ENCODE data around the gene UROS.

The UROS gene

GRCh38 chr10:125817337-125817946, 5.6 kb downstream of the UROS start:
- no peak overlapping the region for H3K4me2 ChIP-seq (ENCODE audit: insufficient read depth, low read length)
- H2AFZ ChIP-seq (ENCODE audit: low read depth, low read length) = no peak overlapping the region
- DNase-seq = no peak

GRCh38 chr10:125816548-125816947, 6.5 kb downstream of the UROS start:
- H3K27me3 ChIP-seq (ENCODE audit: insufficient read depth, low read length, poor library complexity) = no peaks in the 10 kb centered on the region
- no peak overlapping the region for H3K4me3 ChIP-seq (ENCODE audit: low read depth in 1 of 2, low read length in 2 of 2)
- H2AFZ ChIP-seq (ENCODE audit: low read depth, low read length) = no peak overlapping the region
- no peaks in the 10 kb centered on the region; the same call in 1 of the 2 replicates for H4K20me1 ChIP-seq (ENCODE audit: insufficient read depth, low read length)
- TF ChIP-seq EZH2 (IDR thresholded peaks at IDR 0.05; ENCODE audit: borderline replicate concordance, low read depth, low read length, severe bottlenecking) = no peak
- no peak for TF ChIP-seq CTCF (IDR thresholded peaks at IDR 0.05; ENCODE audit: borderline replicate concordance, extremely low read depth, low read length, poor library complexity, severe bottlenecking)
- H3K79me2 ChIP-seq (ENCODE audit: insufficient read depth, low read length) = peaks cover 5% of the 10 kb centered on the region; the same call in 1 of the 2 replicates
- ATAC-seq (ENCODE audit: insufficient read depth, low read depth) (no peak), DNase-seq (no peak)
- H3K4me2 ChIP-seq (ENCODE audit: insufficient read depth, low read length) = no peak overlapping the region
- no peak overlapping the region for H3K27ac ChIP-seq (ENCODE audit: low read length)
- H3K9ac ChIP-seq (ENCODE audit: low read depth, low read length) = no peak overlapping the region
- H3K9me3 ChIP-seq (ENCODE audit: insufficient read depth, low read length, severe bottlenecking) = no peaks in the 10 kb centered on the region
- H3K36me3 ChIP-seq (ENCODE audit: insufficient read depth, low read length) = peaks cover 24% of the 10 kb centered on the region; the same call in 1 of the 2 replicates
- H3K4me1 ChIP-seq (ENCODE audit: insufficient read depth, low read length) = peaks cover 10% of the 10 kb centered on the region

More at GRCh38 chr10:125817337-125817946, 5.6 kb downstream of the UROS start:
- TF ChIP-seq EZH2 (IDR thresholded peaks at IDR 0.05; ENCODE audit: borderline replicate concordance, low read depth, low read length, severe bottlenecking) (no peak), CTCF (IDR thresholded peaks at IDR 0.05; ENCODE audit: borderline replicate concordance, extremely low read depth, low read length, poor library complexity, severe bottlenecking) (no peak)
- H3K79me2 ChIP-seq (ENCODE audit: insufficient read depth, low read length) = peaks cover 13% of the 10 kb centered on the region
- peaks cover 24% of the 10 kb centered on the region; the same call in 1 of the 2 replicates for H3K36me3 ChIP-seq (ENCODE audit: insufficient read depth, low read length)
- H3K4me3 ChIP-seq (ENCODE audit: low read depth in 1 of 2, low read length in 2 of 2) = no peak overlapping the region
- no peak overlapping the region for H3K27ac ChIP-seq (ENCODE audit: low read length)
- ATAC-seq (ENCODE audit: insufficient read depth, low read depth) = no peak
- peaks cover 19% of the 10 kb centered on the region for H3K4me1 ChIP-seq (ENCODE audit: insufficient read depth, low read length)
- no peaks in the 10 kb centered on the region for H3K27me3 ChIP-seq (ENCODE audit: insufficient read depth, low read length, poor library complexity)
- no peaks in the 10 kb centered on the region for H3K9me3 ChIP-seq (ENCODE audit: insufficient read depth, low read length, severe bottlenecking)
- no peaks in the 10 kb centered on the region; the same call in 1 of the 2 replicates for H4K20me1 ChIP-seq (ENCODE audit: insufficient read depth, low read length)
- H3K9ac ChIP-seq (ENCODE audit: low read depth, low read length) = no peak overlapping the region

GRCh38 chr10:125815764-125816163, 7.3 kb downstream of the UROS start:
- peaks cover 30% of the 10 kb centered on the region; the same call in 1 of the 2 replicates for H3K36me3 ChIP-seq (ENCODE audit: insufficient read depth, low read length)

GRCh38 chr10:125812128-125812750, 10.8 kb downstream of the UROS start:
- Histone ChIP-seq H3K79me2 (ENCODE audit: insufficient read depth, low read length) (no peaks in the 10 kb centered on the region), H3K9ac (ENCODE audit: low read depth, low read length) (no peak overlapping the region), H3K36me3 (ENCODE audit: insufficient read depth, low read length) (peaks cover 50% of the 10 kb centered on the region; the same call in 1 of the 2 replicates), H2AFZ (ENCODE audit: low read depth, low read length) (no peak overlapping the region), H4K20me1 (ENCODE audit: insufficient read depth, low read length) (no peaks in the 10 kb centered on the region), H3K9me3 (ENCODE audit: insufficient read depth, low read length, severe bottlenecking) (no peaks in the 10 kb centered on the region), H3K4me3 (ENCODE audit: low read depth in 1 of 2, low read length in 2 of 2) (no peak overlapping the region), H3K4me2 (ENCODE audit: insufficient read depth, low read length) (no peak overlapping the region), H3K4me1 (ENCODE audit: insufficient read depth, low read length) (no peaks in the 10 kb centered on the region), H3K27ac (ENCODE audit: low read length) (no peak overlapping the region), H3K27me3 (ENCODE audit: insufficient read depth, low read length, poor library complexity) (no peaks in the 10 kb centered on the region)
- DNase-seq = no peak
- no peak for ATAC-seq (ENCODE audit: insufficient read depth, low read depth)
- TF ChIP-seq EZH2 (IDR thresholded peaks at IDR 0.05; ENCODE audit: borderline replicate concordance, low read depth, low read length, severe bottlenecking) (no peak), CTCF (IDR thresholded peaks at IDR 0.05; ENCODE audit: borderline replicate concordance, extremely low read depth, low read length, poor library complexity, severe bottlenecking) (no peak)

More at GRCh38 chr10:125815764-125816163, 7.3 kb downstream of the UROS start:
- no peak overlapping the region for H2AFZ ChIP-seq (ENCODE audit: low read depth, low read length)
- peaks cover 4% of the 10 kb centered on the region; the same call in 1 of the 2 replicates for H3K79me2 ChIP-seq (ENCODE audit: insufficient read depth, low read length)
- DNase-seq (no peak), ATAC-seq (ENCODE audit: insufficient read depth, low read depth) (no peak)
- no peak overlapping the region for H3K9ac ChIP-seq (ENCODE audit: low read depth, low read length)
- peaks cover 3% of the 10 kb centered on the region; the same call in 1 of the 2 replicates for H3K4me1 ChIP-seq (ENCODE audit: insufficient read depth, low read length)
- H3K9me3 ChIP-seq (ENCODE audit: insufficient read depth, low read length, severe bottlenecking) = no peaks in the 10 kb centered on the region
- H3K4me2 ChIP-seq (ENCODE audit: insufficient read depth, low read length) = no peak overlapping the region
- H3K27me3 ChIP-seq (ENCODE audit: insufficient read depth, low read length, poor library complexity) = no peaks in the 10 kb centered on the region
- no peaks in the 10 kb centered on the region; the same call in 1 of the 2 replicates for H4K20me1 ChIP-seq (ENCODE audit: insufficient read depth, low read length)
- no peak overlapping the region for H3K27ac ChIP-seq (ENCODE audit: low read length)
- no peak for TF ChIP-seq EZH2 (IDR thresholded peaks at IDR 0.05; ENCODE audit: borderline replicate concordance, low read depth, low read length, severe bottlenecking)
- no peak overlapping the region for H3K4me3 ChIP-seq (ENCODE audit: low read depth in 1 of 2, low read length in 2 of 2)
